Activated B cell treated with CpG ODN at 0.5 μM for 24 hours (primary cell): ENCODE data around the gene MAPK8IP1. TPM values are rescaled to one million over a fixed set of nuclear protein-coding genes. Genes with fewer than 3 reads are reported as not detected.

Experiments used
- ATAC-seq: fragments of 200-7000 bp; cut with Tn5 transposase; one replicate; pipeline ENCODE4 v1.10.0; 2021; ENCODE audit warnings: low read depth, mild to moderate bottlenecking, moderate library complexity
- CTCF ChIA-PET: fragments of 350-600 bp; sonication (Branson Sonifier 250); formaldehyde crosslinking; loops from one replicate; lab custom pipeline; 2021; ENCODE audit warnings: antibody characterized with exemption; lab: Charles Lee
- POLR2A ChIA-PET: fragments of 350-600 bp; sonication (Branson Sonifier 250); formaldehyde crosslinking; loops from one replicate; lab custom pipeline; 2021; ENCODE audit warnings: antibody characterized with exemption; lab: Charles Lee
- DNase-seq: peaks from one replicate; pipeline ENCODE4 v3.0.0; 2022
- H3K27ac Mint-ChIP-seq: one replicate; pipeline ENCODE4 v1.8.0; 2020; ENCODE audit warnings: mixed read lengths
- H3K27me3 Mint-ChIP-seq: one replicate; pipeline ENCODE4 v1.8.0; 2021; ENCODE audit warnings: mixed read lengths
- H3K36me3 Mint-ChIP-seq: one replicate; pipeline ENCODE4 v1.8.0; 2021; ENCODE audit warnings: low read depth, mixed read lengths
- H3K4me1 Mint-ChIP-seq: one replicate; pipeline ENCODE4 v1.8.0; 2021; ENCODE audit warnings: mixed read lengths
- H3K4me3 Mint-ChIP-seq: one replicate; pipeline ENCODE4 v1.8.0; 2020; ENCODE audit warnings: mild to moderate bottlenecking, mixed read lengths
- H3K9me3 Mint-ChIP-seq: one replicate; pipeline ENCODE4 v1.8.0; 2020; ENCODE audit warnings: mixed read lengths
- CTCF ChIP-seq: fragments of 200-600 bp; IDR thresholded peaks from one replicate; pipeline ENCODE4 v1.8.0; 2022; ENCODE audit warnings: antibody characterized with exemption, mild to moderate bottlenecking
- intact Hi-C: fragments of 100-400 bp; cut with micrococcal nuclease; formaldehyde crosslinking; loops from one replicate; pipeline ENCODE4 v1.15.1; 2024
- total RNA-seq: library from RNA; stranded (reverse); gene quantifications from 2 replicates; pipeline ENCODE4 v1.2.3, GENCODE V29; 2022

MAPK8IP1 gene
- total RNA-seq, 1 donor from 2014 or later: 1.9 TPM

- Mint-ChIP-seq H3K4me3 (no peak overlapping the region), H3K27ac (no peak overlapping the region), H3K36me3 (peaks cover 94% of the 10 kb centered on the region), H3K9me3 (no peaks in the 10 kb centered on the region), H3K27me3 (no peaks in the 10 kb centered on the region), H3K4me1 (no peaks in the 10 kb centered on the region)
- intact Hi-C loops: no loop called here
- TF ChIP-seq CTCF: no peak
- CTCF ChIA-PET: interaction anchor here (7.0 kb wide), 1 partner anchor 137 kb away, joined by 78 read pairs; no protein-coding TSS in a partner anchor
- ATAC-seq (no peak), DNase-seq (no peak)
- POLR2A ChIA-PET: interaction anchor here (0.5 kb wide), 1 partner anchor 1794 kb away, joined by 3 read pairs; no protein-coding TSS in a partner anchor
Observed at GRCh38 chr11:45870706-45871105, 14.7 kb upstream of the MAPK8IP1 start.

- no peak for ATAC-seq
- intact Hi-C loops: loop anchor here (1.0 kb wide), 1 partner anchor 135 kb away; no protein-coding TSS in a partner anchor
- H3K27ac Mint-ChIP-seq: no peak overlapping the region
- H3K4me3 Mint-ChIP-seq: no peak overlapping the region
- POLR2A ChIA-PET: interaction anchor here (0.8 kb wide), 1 partner anchor 436 kb away, joined by 3 read pairs; no protein-coding TSS in a partner anchor
- DNase-seq: no peak
- no peaks in the 10 kb centered on the region for H3K27me3 Mint-ChIP-seq
- no peaks in the 10 kb centered on the region for H3K4me1 Mint-ChIP-seq
- no peaks in the 10 kb centered on the region for H3K9me3 Mint-ChIP-seq
- H3K36me3 Mint-ChIP-seq: peaks cover 94% of the 10 kb centered on the region
- TF ChIP-seq CTCF: no peak
- CTCF ChIA-PET: interaction anchor here (1.1 to 7.0 kb wide), 3 partner anchors 94 to 141 kb away, joined by 3 to 78 read pairs (median 19); no protein-coding TSS in a partner anchor
Observed at GRCh38 chr11:45871638-45872037, 13.8 kb upstream of the MAPK8IP1 start.

- Mint-ChIP-seq H3K4me1 (no peaks in the 10 kb centered on the region), H3K27me3 (no peaks in the 10 kb centered on the region), H3K9me3 (no peaks in the 10 kb centered on the region), H3K36me3 (peaks cover 93% of the 10 kb centered on the region), H3K4me3 (no peak overlapping the region), H3K27ac (no peak overlapping the region)
- CTCF ChIA-PET: interaction anchor here (0.7 to 7.0 kb wide), 8 partner anchors 12 to 140 kb away, joined by 3 to 78 read pairs (median 5); no protein-coding TSS in a partner anchor
- peak; percentile 31 for DNase-seq
- intact Hi-C loops: loop anchor here (1.0 kb wide), 1 partner anchor 133 kb away; no protein-coding TSS in a partner anchor
- peak; percentile 81 for ATAC-seq
- TF ChIP-seq CTCF: no peak
- POLR2A ChIA-PET: no interaction called here
Observed at GRCh38 chr11:45872651-45873356, 12.6 kb upstream of the MAPK8IP1 start.

GRCh38 chr11:45876401-45876800, 9.1 kb upstream of the MAPK8IP1 start:
- no peaks in the 10 kb centered on the region for H3K27me3 Mint-ChIP-seq
- H3K4me3 Mint-ChIP-seq: no peak overlapping the region
- intact Hi-C loops: no loop called here
- no peak for TF ChIP-seq CTCF
- no peak for ATAC-seq
- H3K9me3 Mint-ChIP-seq: no peaks in the 10 kb centered on the region
- H3K36me3 Mint-ChIP-seq: peaks cover 89% of the 10 kb centered on the region
- no peak for DNase-seq
- H3K4me1 Mint-ChIP-seq: no peaks in the 10 kb centered on the region
- no peak overlapping the region for H3K27ac Mint-ChIP-seq
- POLR2A ChIA-PET: no interaction called here
- CTCF ChIA-PET: interaction anchor here (1.3 kb wide), 1 partner anchor 15 kb away, joined by 3 read pairs; no protein-coding TSS in a partner anchor

GRCh38 chr11:45877221-45877620, 8.2 kb upstream of the MAPK8IP1 start:
- Mint-ChIP-seq H3K27me3 (no peaks in the 10 kb centered on the region), H3K4me3 (no peak overlapping the region), H3K36me3 (peaks cover 89% of the 10 kb centered on the region), H3K4me1 (no peaks in the 10 kb centered on the region), H3K9me3 (no peaks in the 10 kb centered on the region), H3K27ac (no peak overlapping the region)
- ATAC-seq (no peak), DNase-seq (no peak)
- intact Hi-C loops: no loop called here
- ChIA-PET POLR2A (no interaction called here), CTCF (interaction anchor here (1.0 kb wide), 1 partner anchor 129 kb away, joined by 3 read pairs; no protein-coding TSS in a partner anchor)
- no peak for TF ChIP-seq CTCF
